SK-N-SH (cell line): Measurements from ENCODE around the gene VMA21. TPM values are rescaled to one million over a fixed set of nuclear protein-coding genes. Genes with fewer than 3 reads are reported as not detected.

Experiments used
- CTCF ChIA-PET: fragments of 300-600, 350-600 bp; formaldehyde crosslinking; extraction: SDS; loops from one replicate; lab custom pipeline; 2021; lab: Yijun Ruan, JAX
- POLR2A ChIA-PET: fragments of 350-600 bp; sonication (Branson Sonifier 250); formaldehyde crosslinking; extraction: SDS; loops from one replicate; lab custom pipeline; 2020; ENCODE audit warnings: antibody characterized with exemption, inconsistent platforms; lab: Yijun Ruan, JAX
- DNase-seq: peaks from one replicate; pipeline ENCODE4 v3.0.0; 2012
- H2AFZ ChIP-seq: fragments of 200-600 bp; sonication (generic); 2 replicates; pipeline ENCODE4 v1.8.1; 2016; ENCODE audit warnings: antibody characterized with exemption, mild to moderate bottlenecking, low read depth
- H3F3A ChIP-seq: fragments of 200-600 bp; sonication (generic); replicated peaks from 2 replicates; pipeline ENCODE3; 2016; ENCODE audit warnings: antibody characterized with exemption, mild to moderate bottlenecking; ENCODE audit not compliant: insufficient read depth
- H3K27ac ChIP-seq, 2 experiments: fragments of 200-500 bp in 1 of 2; fragments of 200-600 bp in 1 of 2; sonication (Bioruptor generic) in 1 of 2; sonication (generic), shearing (Covaris generic) in 1 of 2; 2 replicates each; pipeline versions ENCODE4 v1.5.1 to v1.6.1; 2014 to 2016; ENCODE audit warnings: low read depth in 2 of 2, inconsistent platforms in 1 of 2, low read length in 1 of 2, mild to moderate bottlenecking in 1 of 2, mixed read lengths in 1 of 2
- H3K27me3 ChIP-seq: fragments of 200-600 bp; sonication (generic), shearing (Covaris generic); 2 replicates; pipeline ENCODE4 v1.6.1; 2016; ENCODE audit warnings: mixed run types; ENCODE audit not compliant: insufficient read depth
- H3K36me3 ChIP-seq, 2 experiments: fragments of 200-500 bp in 1 of 2; fragments of 200-600 bp in 1 of 2; sonication (Bioruptor generic) in 1 of 2; sonication (generic) in 1 of 2; replicated peaks in 1 of 2; 2 replicates each; pipeline versions ENCODE3 to v1.5.1; 2014 to 2016; ENCODE audit warnings: low read length in 1 of 2, mild to moderate bottlenecking in 1 of 2; ENCODE audit not compliant: insufficient read depth in 2 of 2, control insufficient read depth in 1 of 2
- H3K4me1 ChIP-seq, 2 experiments: fragments of 200-500 bp in 1 of 2; fragments of 200-600 bp in 1 of 2; sonication (Bioruptor generic) in 1 of 2; sonication (generic), shearing (Covaris generic) in 1 of 2; 2 replicates each; pipeline versions ENCODE4 v1.5.1 to v1.6.1; 2014 to 2016; ENCODE audit warnings: low read depth in 1 of 2, low read length in 1 of 2, mixed run types in 1 of 2; ENCODE audit not compliant: insufficient read depth in 2 of 2, control insufficient read depth in 1 of 2
- H3K4me2 ChIP-seq: fragments of 200-600 bp; sonication (generic), shearing (Covaris generic); 2 replicates; pipeline ENCODE4 v1.6.1; 2017; ENCODE audit warnings: mixed run types
- H3K4me3 ChIP-seq, 2 experiments: fragments of 200-500 bp in 1 of 2; fragments of 200-600 bp in 1 of 2; sonication (Bioruptor generic) in 1 of 2; sonication (generic), shearing (Covaris generic) in 1 of 2; 2 replicates each; pipeline versions ENCODE4 v1.5.1 to v1.8.1; 2014 to 2016; ENCODE audit warnings: low read depth in 2 of 2, inconsistent platforms in 1 of 2, low read length in 1 of 2, mild to moderate bottlenecking in 1 of 2, mixed read lengths in 1 of 2, moderate library complexity in 1 of 2
- H3K79me2 ChIP-seq: fragments of 200-600 bp; sonication (generic); 2 replicates; pipeline ENCODE4 v1.8.1; 2017; ENCODE audit warnings: mild to moderate bottlenecking; ENCODE audit not compliant: insufficient read depth
- H3K9ac ChIP-seq: fragments of 200-600 bp; sonication (generic); 2 replicates; pipeline ENCODE4 v1.6.1; 2017; ENCODE audit warnings: mixed run types
- H3K9me2 ChIP-seq: fragments of 200-600 bp; sonication (generic); 2 replicates; pipeline ENCODE4 v1.6.1; 2017; ENCODE audit warnings: mixed run types
- H3K9me3 ChIP-seq: fragments of 200-600 bp; sonication (generic); 2 replicates; pipeline ENCODE4 v1.6.1; 2017; ENCODE audit warnings: mixed run types, mild to moderate bottlenecking, moderate library complexity
- H4K20me1 ChIP-seq: fragments of 200-600 bp; sonication (generic); 2 replicates; pipeline ENCODE4 v1.6.1; 2017; ENCODE audit warnings: mild to moderate bottlenecking, mixed run types; ENCODE audit not compliant: insufficient read depth
- CTCF ChIP-seq: fragments of 200-600 bp; sonication (generic); IDR thresholded peaks from 2 replicates; pipeline ENCODE4 v1.6.1; 2017; ENCODE audit warnings: antibody characterized with exemption, mild to moderate bottlenecking, moderate library complexity
- ELF1 ChIP-seq: IDR thresholded peaks from 2 replicates; pipeline ENCODE4 v1.4.0; 2012
- EP300 ChIP-seq, 2 experiments: IDR thresholded peaks; 2 replicates each; pipeline versions ENCODE4 v1.4.0 to v1.6.1; 2012; ENCODE audit warnings: borderline replicate concordance in 1 of 2, low read depth in 1 of 2, low read length in 1 of 2
- EZH2phosphoT487 ChIP-seq: fragments of 200-600 bp; sonication (generic); IDR thresholded peaks from 2 replicates; pipeline ENCODE4 v1.6.1; 2017; ENCODE audit warnings: low read depth, mixed run types, mild to moderate bottlenecking, antibody characterized with exemption, moderate library complexity, borderline replicate concordance
- FOSL2 ChIP-seq: IDR thresholded peaks from 2 replicates; pipeline ENCODE4 v1.4.0; 2012; ENCODE audit warnings: low read depth, mild to moderate bottlenecking, moderate library complexity, borderline replicate concordance
- FOXJ3 ChIP-seq: sonication (generic); formaldehyde crosslinking; IDR thresholded peaks from 2 replicates; pipeline ENCODE4 v1.5.1; 2020; ENCODE audit warnings: mild to moderate bottlenecking, missing genetic modification reagents
- FOXM1 ChIP-seq: IDR thresholded peaks from 2 replicates; pipeline ENCODE4 v1.4.0; 2012; ENCODE audit warnings: low read depth, mild to moderate bottlenecking
- GABPA ChIP-seq: IDR thresholded peaks from 2 replicates; pipeline ENCODE4 v1.4.0; 2012; ENCODE audit warnings: low read depth, mild to moderate bottlenecking
- IRF3 ChIP-seq: fragments of 150-350 bp; IDR thresholded peaks from 2 replicates; pipeline ENCODE4 v1.6.1; 2016; ENCODE audit warnings: mild to moderate bottlenecking, low read depth, low read length
- JUND ChIP-seq: IDR thresholded peaks from 2 replicates; pipeline ENCODE4 v1.4.0; 2012
- MAX ChIP-seq: IDR thresholded peaks from 2 replicates; pipeline ENCODE4 v1.4.0; 2012; ENCODE audit warnings: low read depth
- MEF2A ChIP-seq: IDR thresholded peaks from 2 replicates; pipeline ENCODE4 v1.4.0; 2012; ENCODE audit warnings: low read depth, borderline replicate concordance
- MXI1 ChIP-seq: IDR thresholded peaks from 2 replicates; pipeline ENCODE4 v1.6.1; 2012; ENCODE audit warnings: mild to moderate bottlenecking, low read depth, low read length, improper control_type of control experiment
- REST ChIP-seq: IDR thresholded peaks from 2 replicates; pipeline ENCODE4 v1.6.1; 2012; ENCODE audit warnings: mild to moderate bottlenecking, low read depth, low read length, moderate library complexity
- TAF1 ChIP-seq: IDR thresholded peaks from 2 replicates; pipeline ENCODE4 v1.6.1; 2012; ENCODE audit warnings: low read depth, mild to moderate bottlenecking, low read length, moderate library complexity, borderline replicate concordance
- TCF12 ChIP-seq: IDR thresholded peaks from 2 replicates; pipeline ENCODE4 v1.4.0; 2012
- USF1 ChIP-seq: IDR thresholded peaks from 2 replicates; pipeline ENCODE4 v1.4.0; 2012; ENCODE audit warnings: low read depth, borderline replicate concordance
- YY1 ChIP-seq: IDR thresholded peaks from 2 replicates; pipeline ENCODE4 v1.4.0; 2012; ENCODE audit warnings: low read depth, mild to moderate bottlenecking
- ZBTB33 ChIP-seq: IDR thresholded peaks from 2 replicates; pipeline ENCODE4 v1.4.0; 2012; ENCODE audit warnings: low read depth, borderline replicate concordance
- WGBS: methylation state at CpG from one replicate; pipeline ENCODE4 v1.1.6; 2017; ENCODE audit warnings: low lambda C conversion rate; 5-methylcytosine and 5-hydroxymethylcytosine counted together
- polyA plus RNA-seq, 3 experiments: library from polyadenylated mRNA; depleted of rRNA; stranded (reverse); fragments of >200 nt; gene quantifications; 2 replicates each; pipeline ENCODE4 v1.2.3, GENCODE V29; 2012

Gene VMA21
- polyA plus RNA-seq, 1 of the 3 experiments (the other 2 are of a cell fraction): 17.0 TPM

- TF ChIP-seq REST: no peak
- no peak for TF ChIP-seq ELF1
- no peak for TF ChIP-seq EZH2phosphoT487
- TF ChIP-seq TCF12: no peak
- TF ChIP-seq YY1: no peak
- TF ChIP-seq MAX: no peak
- no peak for TF ChIP-seq ZBTB33
- TF ChIP-seq TAF1: no peak
- TF ChIP-seq, all 33 proteins: peak for 0
Observed at GRCh38 chrX:151370906-151371305, 26.1 kb upstream of the VMA21 start (continued).

GRCh38 chrX:151384807-151385206 lies 12.2 kb upstream of the VMA21 start:
- H3K4me3 ChIP-seq: no peak overlapping the region
- H3F3A ChIP-seq: no peaks in the 10 kb centered on the region
- no peaks in the 10 kb centered on the region for H3K9me2 ChIP-seq
- H3K36me3 ChIP-seq: no peaks in the 10 kb centered on the region
- H3K4me1 ChIP-seq: no peaks in the 10 kb centered on the region
- no peaks in the 10 kb centered on the region for H4K20me1 ChIP-seq
- no peaks in the 10 kb centered on the region for H3K9me3 ChIP-seq
- H3K27ac ChIP-seq: no peak overlapping the region
- no peak for DNase-seq
- no peaks in the 10 kb centered on the region; the same call in 1 of the 2 replicates for H3K27me3 ChIP-seq
- POLR2A ChIA-PET: no interaction called here
- 30% methylated on average over 7 of the region's 7 CpGs for WGBS
- no peak for TF ChIP-seq FOXM1
- TF ChIP-seq GABPA: no peak
- no peak for TF ChIP-seq MEF2A
- TF ChIP-seq CTCF: no peak
- TF ChIP-seq JUND: no peak
- no peak for TF ChIP-seq USF1
- no peak for TF ChIP-seq FOXJ3 (CRISPR knock-in tag)
- TF ChIP-seq YY1: no peak
- no peak for TF ChIP-seq FOSL2
- no peak for TF ChIP-seq EP300 (IDR thresholded peaks at IDR 0.05; ENCODE audit: borderline replicate concordance in 1 of 2, low read depth in 1 of 2, low read length in 1 of 2)
- no peak for TF ChIP-seq MXI1
- no peak for TF ChIP-seq IRF3
- H3K79me2 ChIP-seq: no peaks in the 10 kb centered on the region
- CTCF ChIA-PET: no interaction called here
- H2AFZ ChIP-seq: no peak overlapping the region
- H3K4me2 ChIP-seq: no peak overlapping the region
- H3K9ac ChIP-seq: no peak overlapping the region
